Measurements from ENCODE around the gene CEPT1. TPM values are rescaled to one million over a fixed set of nuclear protein-coding genes. Genes with fewer than 3 reads are reported as not detected.

The CEPT1 gene
- total and polyA plus RNA-seq, 10 of the 15 experiments (the other 5 are each of a cell fraction or from before 2014, with no cell fraction given): 29.4 to 77.9 (median 54.8) TPM

DNA sequence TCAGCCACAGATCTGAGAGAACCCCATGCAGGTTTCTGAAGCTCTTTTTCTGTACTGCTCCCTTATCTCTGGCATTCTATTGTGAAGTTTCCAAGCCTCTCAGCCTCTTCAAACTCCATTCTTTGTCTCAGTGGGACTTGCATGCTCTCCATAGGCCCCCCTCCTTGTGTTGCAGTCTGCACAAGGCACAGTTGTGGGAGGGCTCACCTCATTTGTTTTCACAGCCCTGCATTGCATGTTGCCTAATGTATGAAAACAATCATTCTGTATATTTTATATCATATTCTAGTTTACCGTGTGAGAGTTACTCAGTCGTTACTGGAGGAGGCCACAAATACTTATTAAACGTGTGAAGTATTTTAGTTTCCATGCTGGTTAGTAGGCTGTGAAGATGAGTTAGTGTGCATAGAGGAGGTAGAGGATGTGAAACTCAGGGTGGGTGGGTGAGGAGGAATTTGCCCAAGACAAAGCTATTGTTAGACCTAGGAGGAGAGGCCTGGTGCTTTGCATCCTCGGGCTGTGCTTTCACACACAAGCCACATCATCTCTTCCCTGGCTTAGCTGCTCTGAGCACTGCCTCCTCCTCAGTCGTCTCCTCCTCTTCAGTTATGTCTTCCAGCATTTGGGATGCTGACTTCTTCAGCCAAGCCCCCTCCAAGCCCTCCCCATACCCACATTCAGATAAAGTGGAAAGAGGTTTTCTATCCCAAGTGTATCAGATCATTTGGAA lies 79.7 kb downstream of the CEPT1 start (continued):
- TF ChIP-seq, protein P1, sequence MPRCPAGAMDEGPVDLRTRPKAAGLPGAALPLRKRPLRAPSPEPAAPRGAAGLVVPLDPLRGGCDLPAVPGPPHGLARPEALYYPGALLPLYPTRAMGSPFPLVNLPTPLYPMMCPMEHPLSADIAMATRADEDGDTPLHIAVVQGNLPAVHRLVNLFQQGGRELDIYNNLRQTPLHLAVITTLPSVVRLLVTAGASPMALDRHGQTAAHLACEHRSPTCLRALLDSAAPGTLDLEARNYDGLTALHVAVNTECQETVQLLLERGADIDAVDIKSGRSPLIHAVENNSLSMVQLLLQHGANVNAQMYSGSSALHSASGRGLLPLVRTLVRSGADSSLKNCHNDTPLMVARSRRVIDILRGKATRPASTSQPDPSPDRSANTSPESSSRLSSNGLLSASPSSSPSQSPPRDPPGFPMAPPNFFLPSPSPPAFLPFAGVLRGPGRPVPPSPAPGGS (IDR thresholded peaks at IDR 0.05; ENCODE audit: borderline replicate concordance, insufficient read depth, low read depth, low read length, poor library complexity, severe bottlenecking): peak; percentile 100
- TF ChIP-seq, protein P2, sequence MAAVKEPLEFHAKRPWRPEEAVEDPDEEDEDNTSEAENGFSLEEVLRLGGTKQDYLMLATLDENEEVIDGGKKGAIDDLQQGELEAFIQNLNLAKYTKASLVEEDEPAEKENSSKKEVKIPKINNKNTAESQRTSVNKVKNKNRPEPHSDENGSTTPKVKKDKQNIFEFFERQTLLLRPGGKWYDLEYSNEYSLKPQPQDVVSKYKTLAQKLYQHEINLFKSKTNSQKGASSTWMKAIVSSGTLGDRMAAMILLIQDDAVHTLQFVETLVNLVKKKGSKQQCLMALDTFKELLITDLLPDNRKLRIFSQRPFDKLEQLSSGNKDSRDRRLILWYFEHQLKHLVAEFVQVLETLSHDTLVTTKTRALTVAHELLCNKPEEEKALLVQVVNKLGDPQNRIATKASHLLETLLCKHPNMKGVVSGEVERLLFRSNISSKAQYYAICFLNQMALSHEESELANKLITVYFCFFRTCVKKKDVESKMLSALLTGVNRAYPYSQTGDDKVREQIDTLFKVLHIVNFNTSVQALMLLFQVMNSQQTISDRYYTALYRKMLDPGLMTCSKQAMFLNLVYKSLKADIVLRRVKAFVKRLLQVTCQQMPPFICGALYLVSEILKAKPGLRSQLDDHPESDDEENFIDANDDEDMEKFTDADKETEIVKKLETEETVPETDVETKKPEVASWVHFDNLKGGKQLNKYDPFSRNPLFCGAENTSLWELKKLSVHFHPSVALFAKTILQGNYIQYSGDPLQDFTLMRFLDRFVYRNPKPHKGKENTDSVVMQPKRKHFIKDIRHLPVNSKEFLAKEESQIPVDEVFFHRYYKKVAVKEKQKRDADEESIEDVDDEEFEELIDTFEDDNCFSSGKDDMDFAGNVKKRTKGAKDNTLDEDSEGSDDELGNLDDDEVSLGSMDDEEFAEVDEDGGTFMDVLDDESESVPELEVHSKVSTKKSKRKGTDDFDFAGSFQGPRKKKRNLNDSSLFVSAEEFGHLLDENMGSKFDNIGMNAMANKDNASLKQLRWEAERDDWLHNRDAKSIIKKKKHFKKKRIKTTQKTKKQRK (IDR thresholded peaks at IDR 0.05; ENCODE audit: low read depth, low read length): no peak
- peak; percentile 73 for TF ChIP-seq SP1 (IDR thresholded peaks at IDR 0.05; ENCODE audit: low read depth, low read length)
- no peak for TF ChIP-seq MEF2B (IDR thresholded peaks at IDR 0.05; ENCODE audit: partially characterized antibody, poor library complexity, severe bottlenecking)
- peak in 1 of 2 experiments; percentile 89; a peak in 2 of 4 replicates for TF ChIP-seq ETV6 (conservative IDR thresholded peaks at IDR 0.05 in 1 of 2, IDR thresholded peaks at IDR 0.05 in 1 of 2; ENCODE audit: borderline replicate concordance in 1 of 2, low read depth in 1 of 2)
- TF ChIP-seq FOXK2 (IDR thresholded peaks at IDR 0.05): no peak
- TF ChIP-seq IKZF2 (IDR thresholded peaks at IDR 0.05): no peak
- peak; percentile 87 for TF ChIP-seq CREM (IDR thresholded peaks at IDR 0.05; ENCODE audit: low read depth)
- no peak for TF ChIP-seq MYC (IDR thresholded peaks at IDR 0.05; ENCODE audit: insufficient read depth, insufficient read length, insufficient replicate concordance, low read length, severe bottlenecking)
- TF ChIP-seq, protein P3, sequence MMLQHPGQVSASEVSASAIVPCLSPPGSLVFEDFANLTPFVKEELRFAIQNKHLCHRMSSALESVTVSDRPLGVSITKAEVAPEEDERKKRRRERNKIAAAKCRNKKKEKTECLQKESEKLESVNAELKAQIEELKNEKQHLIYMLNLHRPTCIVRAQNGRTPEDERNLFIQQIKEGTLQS (IDR thresholded peaks at IDR 0.05; ENCODE audit: borderline replicate concordance, extremely low read depth, low read depth, low read length): no peak
- no peak for TF ChIP-seq LARP7 (IDR thresholded peaks at IDR 0.05)
- TF ChIP-seq STAT3 (IDR thresholded peaks at IDR 0.05; ENCODE audit: low read depth, low read length): peak; percentile 67; the same call in 1 of the 2 replicates
- TF ChIP-seq, protein P4, sequence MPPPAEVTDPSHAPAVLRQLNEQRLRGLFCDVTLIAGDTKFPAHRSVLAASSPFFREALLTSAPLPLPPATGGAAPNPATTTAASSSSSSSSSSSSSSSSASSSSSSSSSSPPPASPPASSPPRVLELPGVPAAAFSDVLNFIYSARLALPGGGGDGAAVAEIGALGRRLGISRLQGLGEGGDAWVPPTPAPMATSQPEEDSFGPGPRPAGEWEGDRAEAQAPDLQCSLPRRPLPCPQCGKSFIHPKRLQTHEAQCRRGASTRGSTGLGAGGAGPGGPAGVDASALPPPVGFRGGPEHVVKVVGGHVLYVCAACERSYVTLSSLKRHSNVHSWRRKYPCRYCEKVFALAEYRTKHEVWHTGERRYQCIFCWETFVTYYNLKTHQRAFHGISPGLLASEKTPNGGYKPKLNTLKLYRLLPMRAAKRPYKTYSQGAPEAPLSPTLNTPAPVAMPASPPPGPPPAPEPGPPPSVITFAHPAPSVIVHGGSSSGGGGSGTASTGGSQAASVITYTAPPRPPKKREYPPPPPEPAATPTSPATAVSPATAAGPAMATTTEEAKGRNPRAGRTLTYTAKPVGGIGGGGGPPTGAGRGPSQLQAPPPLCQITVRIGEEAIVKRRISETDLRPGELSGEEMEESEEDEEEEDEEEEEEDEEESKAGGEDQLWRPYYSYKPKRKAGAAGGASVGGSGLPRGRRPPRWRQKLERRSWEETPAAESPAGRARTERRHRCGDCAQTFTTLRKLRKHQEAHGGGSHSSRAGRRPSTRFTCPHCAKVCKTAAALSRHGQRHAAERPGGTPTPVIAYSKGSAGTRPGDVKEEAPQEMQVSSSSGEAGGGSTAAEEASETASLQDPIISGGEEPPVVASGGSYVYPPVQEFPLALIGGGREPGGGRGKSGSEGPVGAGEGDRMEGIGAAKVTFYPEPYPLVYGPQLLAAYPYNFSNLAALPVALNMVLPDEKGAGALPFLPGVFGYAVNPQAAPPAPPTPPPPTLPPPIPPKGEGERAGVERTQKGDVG (CRISPR knock-in tag; IDR thresholded peaks at IDR 0.05): no peak
- no peak for TF ChIP-seq RB1 (IDR thresholded peaks at IDR 0.05; ENCODE audit: borderline replicate concordance)
- peak; percentile 92 for TF ChIP-seq CBFB (IDR thresholded peaks at IDR 0.05; ENCODE audit: low read depth)
- peak; percentile 67 for TF ChIP-seq POLR2AphosphoS5 (IDR thresholded peaks at IDR 0.05; ENCODE audit: low read length)
- TF ChIP-seq, protein P5, sequence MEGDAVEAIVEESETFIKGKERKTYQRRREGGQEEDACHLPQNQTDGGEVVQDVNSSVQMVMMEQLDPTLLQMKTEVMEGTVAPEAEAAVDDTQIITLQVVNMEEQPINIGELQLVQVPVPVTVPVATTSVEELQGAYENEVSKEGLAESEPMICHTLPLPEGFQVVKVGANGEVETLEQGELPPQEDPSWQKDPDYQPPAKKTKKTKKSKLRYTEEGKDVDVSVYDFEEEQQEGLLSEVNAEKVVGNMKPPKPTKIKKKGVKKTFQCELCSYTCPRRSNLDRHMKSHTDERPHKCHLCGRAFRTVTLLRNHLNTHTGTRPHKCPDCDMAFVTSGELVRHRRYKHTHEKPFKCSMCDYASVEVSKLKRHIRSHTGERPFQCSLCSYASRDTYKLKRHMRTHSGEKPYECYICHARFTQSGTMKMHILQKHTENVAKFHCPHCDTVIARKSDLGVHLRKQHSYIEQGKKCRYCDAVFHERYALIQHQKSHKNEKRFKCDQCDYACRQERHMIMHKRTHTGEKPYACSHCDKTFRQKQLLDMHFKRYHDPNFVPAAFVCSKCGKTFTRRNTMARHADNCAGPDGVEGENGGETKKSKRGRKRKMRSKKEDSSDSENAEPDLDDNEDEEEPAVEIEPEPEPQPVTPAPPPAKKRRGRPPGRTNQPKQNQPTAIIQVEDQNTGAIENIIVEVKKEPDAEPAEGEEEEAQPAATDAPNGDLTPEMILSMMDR (IDR thresholded peaks at IDR 0.05 in 2 of 3, conservative IDR thresholded peaks at IDR 0.05 in 1 of 3; ENCODE audit: control insufficient read depth in 2 of 3, extremely low read depth in 1 of 3, insufficient read depth in 1 of 3, low read depth in 3 of 3, low read length in 3 of 3): no peak
- TF ChIP-seq HDGF (IDR thresholded peaks at IDR 0.05): no peak; the same call in 1 of the 2 replicates
- no peak for TF ChIP-seq GABPA (IDR thresholded peaks at IDR 0.05; ENCODE audit: low read depth)

Data from GM12878 (cell line).